Caco-2 (cell line): ENCODE results near the gene GRK1. TPM values are rescaled to one million over a fixed set of nuclear protein-coding genes. Genes with fewer than 3 reads are reported as not detected.
A peak's percentile ranks its signal among the peaks of the same experiment; 100 is the strongest.

ENCODE experiments used
- BruUV-seq: library from RNA; stranded (reverse); fragments of 400-500 nt; replicated peaks from 2 replicates; lab custom pipeline; 2021; lab: Mats Ljungman, UMichigan
- CTCF ChIA-PET: fragments of 300-600 bp; sonication (Branson Sonifier 250); formaldehyde crosslinking; loops from one replicate; lab custom pipeline; 2022; ENCODE audit warnings: antibody characterized with exemption; lab: Charles Lee
- POLR2A ChIA-PET: fragments of 300-600 bp; sonication (Branson Sonifier 250); formaldehyde crosslinking; loops from one replicate; lab custom pipeline; 2022; ENCODE audit warnings: antibody characterized with exemption; lab: Charles Lee
- DNase-seq, 2 experiments: peaks; one replicate each; pipeline versions ENCODE4 v3.0.0 to v3.0.0-alpha.2; 2020 to 2022
- H3K27me3 ChIP-seq: replicated peaks from 2 replicates; pipeline ENCODE4 v1.6.0; 2011; ENCODE audit warnings: low read length; ENCODE audit not compliant: control insufficient read depth, insufficient read depth
- H3K36me3 ChIP-seq: 2 replicates; pipeline ENCODE4 v1.5.1; 2011; ENCODE audit warnings: low read length; ENCODE audit not compliant: control insufficient read depth, insufficient read depth
- H3K4me1 ChIP-seq: fragments of 250-450 bp; sonication (Bioruptor Pico); 2 replicates; pipeline ENCODE4 v1.5.1; 2020; ENCODE audit warnings: mild to moderate bottlenecking
- H3K4me3 ChIP-seq: 2 replicates; pipeline ENCODE4 v1.5.1; 2011; ENCODE audit warnings: low read depth, mild to moderate bottlenecking, control low read depth, low read length
- H3K9me3 ChIP-seq: fragments of 250-450 bp; sonication (Bioruptor Pico); 2 replicates; pipeline ENCODE4 v1.5.1; 2020; ENCODE audit warnings: mild to moderate bottlenecking, moderate library complexity
- H3K27ac Mint-ChIP-seq: one replicate; pipeline ENCODE4 v1.8.0; 2022; ENCODE audit warnings: mixed read lengths; ENCODE audit not compliant: unreplicated experiment
- H3K27me3 Mint-ChIP-seq: one replicate; pipeline ENCODE4 v1.8.0; 2022; ENCODE audit warnings: mixed read lengths; ENCODE audit not compliant: insufficient read depth, unreplicated experiment
- H3K36me3 Mint-ChIP-seq: one replicate; pipeline ENCODE4 v1.8.0; 2022; ENCODE audit warnings: mild to moderate bottlenecking, mixed read lengths; ENCODE audit not compliant: insufficient read depth, unreplicated experiment
- H3K4me1 Mint-ChIP-seq: one replicate; pipeline ENCODE4 v1.8.0; 2022; ENCODE audit warnings: low read depth, mixed read lengths; ENCODE audit not compliant: unreplicated experiment
- H3K4me3 Mint-ChIP-seq: one replicate; pipeline ENCODE4 v1.8.0; 2022; ENCODE audit warnings: mild to moderate bottlenecking, moderate library complexity, mixed read lengths; ENCODE audit not compliant: unreplicated experiment
- H3K9me3 Mint-ChIP-seq: one replicate; pipeline ENCODE4 v1.8.0; 2022; ENCODE audit warnings: mixed read lengths; ENCODE audit not compliant: unreplicated experiment
- CTCF ChIP-seq, 2 experiments: fragments of 200-600 bp in 1 of 2; IDR thresholded peaks; 1 replicate in 1 of 2; 2 replicates in 1 of 2; pipeline versions ENCODE4 v1.5.1 to v1.8.0; 2011 to 2022; ENCODE audit warnings: antibody characterized with exemption in 1 of 2, control low read depth in 1 of 2, inconsistent platforms in 1 of 2, low read depth in 1 of 2, low read length in 1 of 2, mild to moderate bottlenecking in 1 of 2, moderate library complexity in 1 of 2; ENCODE audit not compliant: insufficient read depth in 1 of 2, severe bottlenecking in 1 of 2, unreplicated experiment in 1 of 2
- intact Hi-C: fragments of 100-400 bp; cut with micrococcal nuclease; formaldehyde crosslinking; loops from one replicate; pipeline ENCODE4 v1.10.0; 2022; ENCODE audit not compliant: unreplicated experiment
- total RNA-seq: library from RNA; stranded (reverse); gene quantifications from 2 replicates; pipeline ENCODE4 v1.2.3, GENCODE V29; 2022

Gene GRK1
- total RNA-seq, 1 experiment from 2014 or later = not detected

- Histone ChIP-seq H3K36me3 (no peaks in the 10 kb centered on the region; the same call in none of the 2 replicates), H3K27me3 (no peaks in the 10 kb centered on the region), H3K4me1 (no peaks in the 10 kb centered on the region), H3K4me3 (no peak overlapping the region), H3K9me3 (no peaks in the 10 kb centered on the region)
- CTCF ChIA-PET = no interaction called here
- Mint-ChIP-seq H3K27me3 (no peaks in the 10 kb centered on the region), H3K4me1 (no peaks in the 10 kb centered on the region), H3K27ac (no peak overlapping the region), H3K4me3 (no peak overlapping the region), H3K9me3 (no peaks in the 10 kb centered on the region), H3K36me3 (peaks cover 93% of the 10 kb centered on the region)
- intact Hi-C loops = no loop called here
- no TSS peak for BruUV-seq
- peak in 1 of 2 experiments; percentile 26 for DNase-seq
- POLR2A ChIA-PET = no interaction called here
- TF ChIP-seq CTCF (IDR thresholded peaks at IDR 0.05; ENCODE audit: insufficient read depth in 1 of 2, low read depth in 1 of 2, low read length in 1 of 2, severe bottlenecking in 1 of 2, unreplicated experiment in 1 of 2) = no peak
Measured at GRCh38 chr13:113629866-113630265, 37.2 kb upstream of the GRK1 start.

- no peaks in the 10 kb centered on the region for H3K27me3 Mint-ChIP-seq
- H3K4me3 Mint-ChIP-seq = no peak overlapping the region
- Histone ChIP-seq H3K36me3 (no peaks in the 10 kb centered on the region; the same call in none of the 2 replicates), H3K9me3 (no peaks in the 10 kb centered on the region), H3K27me3 (no peaks in the 10 kb centered on the region), H3K4me1 (no peaks in the 10 kb centered on the region), H3K4me3 (no peak overlapping the region)
- no TSS peak for BruUV-seq
- DNase-seq = peak in 1 of 2 experiments; percentile 3
- CTCF ChIA-PET = no interaction called here
- no peak for TF ChIP-seq CTCF (IDR thresholded peaks at IDR 0.05; ENCODE audit: insufficient read depth in 1 of 2, low read depth in 1 of 2, low read length in 1 of 2, severe bottlenecking in 1 of 2, unreplicated experiment in 1 of 2)
- no peak overlapping the region for H3K27ac Mint-ChIP-seq
- POLR2A ChIA-PET = no interaction called here
- H3K4me1 Mint-ChIP-seq = no peaks in the 10 kb centered on the region
- no peaks in the 10 kb centered on the region for H3K9me3 Mint-ChIP-seq
- intact Hi-C loops = no loop called here
- H3K36me3 Mint-ChIP-seq = peaks cover 90% of the 10 kb centered on the region
Measured at GRCh38 chr13:113630296-113630695, 36.7 kb upstream of the GRK1 start.

GRCh38 chr13:113630804-113631203, 36.2 kb upstream of the GRK1 start:
- H3K36me3 ChIP-seq = no peaks in the 10 kb centered on the region; the same call in none of the 2 replicates
- Mint-ChIP-seq H3K9me3 (no peaks in the 10 kb centered on the region), H3K27me3 (no peaks in the 10 kb centered on the region), H3K4me3 (no peak overlapping the region), H3K4me1 (no peaks in the 10 kb centered on the region), H3K36me3 (peaks cover 88% of the 10 kb centered on the region), H3K27ac (no peak overlapping the region)
- ChIA-PET CTCF (no interaction called here), POLR2A (no interaction called here)
- H3K4me3 ChIP-seq = no peak overlapping the region
- H3K4me1 ChIP-seq = no peaks in the 10 kb centered on the region
- H3K9me3 ChIP-seq = no peaks in the 10 kb centered on the region
- H3K27me3 ChIP-seq = no peaks in the 10 kb centered on the region
- intact Hi-C loops = no loop called here
- DNase-seq = peak in 1 of 2 experiments; percentile 9
- no peak for TF ChIP-seq CTCF (IDR thresholded peaks at IDR 0.05; ENCODE audit: insufficient read depth in 1 of 2, low read depth in 1 of 2, low read length in 1 of 2, severe bottlenecking in 1 of 2, unreplicated experiment in 1 of 2)
- BruUV-seq = no TSS peak
